SK-MEL-5 (cell line): Measurements from ENCODE around the gene CD63. TPM values are rescaled to one million over a fixed set of nuclear protein-coding genes. Genes with fewer than 3 reads are reported as not detected.
A peak's percentile ranks its signal among the peaks of the same experiment; 100 is the strongest.

Experiments used
- DNase-seq: peaks from one replicate; pipeline ENCODE4 v3.0.0-alpha.2; 2016; ENCODE audit warnings: low read depth, low spot score
- in situ Hi-C: cut with HindIII; loops from 2 replicates; pipeline ENCODE4 v1.10.0; 2016; ENCODE audit warnings: low sequenced_read_pairs, high pct_unique_total_duplicates, low pct_unique_long_range_greater_than_20kb
- total RNA-seq: library from RNA; depleted of rRNA; stranded (reverse); fragments of >200 nt; shearing (Covaris generic); gene quantifications from 2 replicates; pipeline ENCODE4 v1.2.3, GENCODE V29; 2014

Gene CD63
- total RNA-seq, 1 experiment from 2014 or later = 3,613 TPM

GRCh38 chr12:55715169-55715764 lies 13.5 kb downstream of the CD63 start:
- in situ Hi-C loops = no loop called here
- DNase-seq = no peak

- in situ Hi-C loops = no loop called here
- DNase-seq = no peak
Measured at GRCh38 chr12:55713721-55714120, 15.1 kb downstream of the CD63 start.

GRCh38 chr12:55712700-55713415 lies 16.0 kb downstream of the CD63 start:
- in situ Hi-C loops = no loop called here
- no peak for DNase-seq

GRCh38 chr12:55711786-55712553 lies 16.8 kb downstream of the CD63 start:
- DNase-seq = no peak
- in situ Hi-C loops = no loop called here

- no peak for DNase-seq
- in situ Hi-C loops = no loop called here
Measured at GRCh38 chr12:55708695-55709233, 20.0 kb downstream of the CD63 start.

- DNase-seq = peak; percentile 60
- in situ Hi-C loops = no loop called here
Measured at GRCh38 chr12:55707841-55708694, 20.7 kb downstream of the CD63 start, which contains the start of gene ITGA7. TSS of gene ITGA7 (minus strand) at chr12:55707904. CDS start at chr12:55707682, 222 bp downstream.

GRCh38 chr12:55707219-55707671 lies 21.6 kb downstream of the CD63 start:
- in situ Hi-C loops = no loop called here
- DNase-seq = no peak

GRCh38 chr12:55706568-55707218 lies 22.1 kb downstream of the CD63 start:
- DNase-seq = no peak
- in situ Hi-C loops = no loop called here

- in situ Hi-C loops = no loop called here
- peak; percentile 50 for DNase-seq
Measured at GRCh38 chr12:55705782-55706402, 22.9 kb downstream of the CD63 start.

- DNase-seq = no peak
- in situ Hi-C loops = no loop called here
Measured at GRCh38 chr12:55704824-55705718, 23.7 kb downstream of the CD63 start.

GRCh38 chr12:55703901-55704761 lies 24.7 kb downstream of the CD63 start:
- in situ Hi-C loops = no loop called here
- DNase-seq = peak; percentile 88

GRCh38 chr12:55703288-55703687 lies 25.5 kb downstream of the CD63 start:
- in situ Hi-C loops = no loop called here
- DNase-seq = no peak

- in situ Hi-C loops = no loop called here
- no peak for DNase-seq
Measured at GRCh38 chr12:55702861-55703260, 25.9 kb downstream of the CD63 start.

GRCh38 chr12:55700255-55701018 lies 28.4 kb downstream of the CD63 start:
- in situ Hi-C loops = no loop called here
- DNase-seq = no peak
